Sigmoid colon (tissue), 3 donors: Measurements from ENCODE around the gene CDKN1A.

Experiments used
- CTCF ChIP-seq, 4 experiments: fragments of 450-650 bp in 3 of 4; fragments of 200-600 bp in 1 of 4; IDR thresholded peaks; one replicate each; pipeline ENCODE4 v1.5.1; 2016 to 2019; ENCODE audit warnings: antibody characterized with exemption in 4 of 4, mild to moderate bottlenecking in 3 of 4, moderate library complexity in 2 of 4
- POLR2A ChIP-seq, 2 donors: fragments of 450-650 bp; IDR thresholded peaks; one replicate each; pipeline ENCODE4 v1.6.1; 2016; ENCODE audit warnings: antibody characterized with exemption in 2 of 2, mild to moderate bottlenecking in 2 of 2, moderate library complexity in 2 of 2

GRCh38 chr6:36715469-36715868 is 37.0 kb downstream of the CDKN1A start:
- no peak for TF ChIP-seq CTCF (IDR thresholded peaks at IDR 0.05)
- TF ChIP-seq POLR2A (IDR thresholded peaks at IDR 0.05), result no peak
